GM21723 (cell line): ENCODE measurements around the gene AP2A2.

Source experiments
- ATAC-seq: cut with Tn5 transposase; IDR thresholded peaks from one replicate; pipeline ENCODE4 v1.9.1; 2021; ENCODE audit warnings: mild to moderate bottlenecking, moderate library complexity; ENCODE audit not compliant: unreplicated experiment

The AP2A2 gene

GRCh38 chr11:898540-899190 lies 27.0 kb upstream of the AP2A2 start:
- ATAC-seq: no peak

GRCh38 chr11:899724-900123 lies 25.9 kb upstream of the AP2A2 start:
- ATAC-seq: no peak

- ATAC-seq: no peak
Measured at GRCh38 chr11:900545-900944, 25.1 kb upstream of the AP2A2 start.

GRCh38 chr11:901452-902061 lies 24.1 kb upstream of the AP2A2 start:
- no peak for ATAC-seq

GRCh38 chr11:904380-904779 lies 21.3 kb upstream of the AP2A2 start:
- no peak for ATAC-seq

GRCh38 chr11:905952-906351 lies 19.7 kb upstream of the AP2A2 start:
- no peak for ATAC-seq

- no peak for ATAC-seq
Measured at GRCh38 chr11:907668-908067, 18.0 kb upstream of the AP2A2 start.

- no peak for ATAC-seq
Measured at GRCh38 chr11:908273-908672, 17.4 kb upstream of the AP2A2 start.

GRCh38 chr11:909406-909805 lies 16.3 kb upstream of the AP2A2 start:
- ATAC-seq: no peak

- ATAC-seq: peak; percentile 7
Measured at GRCh38 chr11:910044-910588, 15.6 kb upstream of the AP2A2 start.

- ATAC-seq: peak; percentile 88
Measured at GRCh38 chr11:910589-911030, 15.1 kb upstream of the AP2A2 start, which contains the start of gene CHID1. TSS of gene CHID1 (minus strand) at chr11:910810. CDS start at chr11:904816, 5,994 bp downstream.

- peak; percentile 39 for ATAC-seq
Measured at GRCh38 chr11:911031-911889, 14.4 kb upstream of the AP2A2 start.

- ATAC-seq: no peak
Measured at GRCh38 chr11:911890-912219, 13.8 kb upstream of the AP2A2 start.

- no peak for ATAC-seq
Measured at GRCh38 chr11:912266-912665, 13.4 kb upstream of the AP2A2 start.

- no peak for ATAC-seq
Measured at GRCh38 chr11:913043-913442, 12.6 kb upstream of the AP2A2 start.

- ATAC-seq: no peak
Measured at GRCh38 chr11:914204-914603, 11.5 kb upstream of the AP2A2 start.

- no peak for ATAC-seq
Measured at GRCh38 chr11:914747-915501, 10.7 kb upstream of the AP2A2 start.

- no peak for ATAC-seq
Measured at GRCh38 chr11:917426-917825, 8.2 kb upstream of the AP2A2 start.

- ATAC-seq: no peak
Measured at GRCh38 chr11:921921-922678, 3.6 kb upstream of the AP2A2 start.
